VCaP (cell line): ENCODE measurements around the gene EID3.
A peak's percentile ranks its signal among the peaks of the same experiment; 100 is the strongest.

Source experiments
- H3K27ac ChIP-seq: fragments of 450-650 bp; 2 replicates; pipeline ENCODE4 v1.5.1; 2017
- CTCF ChIP-seq: fragments of 450-650 bp; conservative IDR thresholded peaks from 2 replicates; pipeline ENCODE4 v1.5.1; 2017; ENCODE audit warnings: mild to moderate bottlenecking, moderate library complexity

EID3 gene

GRCh38 chr12:104297477-104298113 lies 5.9 kb upstream of the EID3 start:
- H3K27ac ChIP-seq: peak overlapping the region; percentile 0; the same call in 1 of the 2 replicates
- TF ChIP-seq CTCF: no peak

- peak overlapping the region; percentile 44 for H3K27ac ChIP-seq
- no peak for TF ChIP-seq CTCF
These were observed 3.6 kb upstream of the EID3 start for GRCh38 chr12:104299842-104300481.

DNA sequence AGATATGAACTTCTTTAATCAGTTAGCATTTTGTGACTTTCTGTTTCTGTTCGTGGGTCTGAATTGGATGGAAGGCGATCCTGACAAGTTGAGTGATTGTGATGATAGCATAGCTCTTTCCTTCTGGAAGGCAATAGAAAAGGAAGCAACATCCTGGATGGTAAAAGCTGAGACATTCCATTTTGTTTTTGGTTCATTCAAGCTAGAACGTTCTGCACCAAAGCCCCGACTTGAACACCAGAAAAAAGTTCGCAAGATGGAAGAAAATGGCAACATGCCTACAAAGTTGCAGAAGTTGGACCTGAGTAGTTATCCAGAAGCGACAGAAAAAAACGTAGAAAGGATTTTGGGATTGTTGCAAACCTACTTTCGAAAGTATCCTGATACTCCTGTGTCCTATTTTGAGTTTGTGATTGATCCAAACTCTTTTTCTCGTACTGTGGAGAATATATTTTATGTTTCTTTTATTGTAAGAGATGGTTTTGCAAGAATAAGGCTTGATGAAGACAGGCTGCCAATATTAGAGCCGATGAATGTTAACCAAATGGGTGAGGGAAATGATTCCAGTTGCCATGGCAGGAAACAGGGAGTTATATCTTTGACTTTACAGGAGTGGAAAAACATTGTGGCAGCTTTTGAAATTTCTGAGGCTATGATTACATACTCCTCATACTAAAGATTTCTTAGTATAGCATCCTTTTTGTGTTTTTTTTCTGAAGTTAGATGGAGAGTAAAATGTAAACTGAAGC lies 896 bp downstream of the EID3 start:
- no peak overlapping the region for H3K27ac ChIP-seq
- no peak for TF ChIP-seq CTCF

DNA sequence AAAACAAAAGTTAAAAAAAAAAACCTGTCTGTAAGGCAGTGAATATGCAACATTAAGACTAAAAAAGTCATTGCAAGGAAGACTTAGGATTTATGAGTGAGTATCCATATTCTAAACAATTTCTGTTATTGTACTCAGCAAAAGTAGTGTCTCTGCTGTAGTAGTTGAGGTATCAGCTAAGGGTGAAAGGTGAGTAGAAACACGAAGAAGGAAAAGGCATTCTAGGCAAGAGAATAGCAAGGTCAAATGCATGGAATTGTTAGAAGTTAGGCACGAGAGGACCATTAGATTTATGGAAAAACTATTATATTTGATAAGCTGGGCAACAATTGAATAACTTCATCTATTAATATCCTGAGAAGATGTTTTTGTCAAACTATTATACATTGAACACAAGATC lies 1.8 kb downstream of the EID3 start:
- H3K27ac ChIP-seq: no peak overlapping the region
- no peak for TF ChIP-seq CTCF

GRCh38 chr12:104306376-104306775 lies 2.8 kb downstream of the EID3 start:
- TF ChIP-seq CTCF: no peak
- no peak overlapping the region for H3K27ac ChIP-seq

DNA sequence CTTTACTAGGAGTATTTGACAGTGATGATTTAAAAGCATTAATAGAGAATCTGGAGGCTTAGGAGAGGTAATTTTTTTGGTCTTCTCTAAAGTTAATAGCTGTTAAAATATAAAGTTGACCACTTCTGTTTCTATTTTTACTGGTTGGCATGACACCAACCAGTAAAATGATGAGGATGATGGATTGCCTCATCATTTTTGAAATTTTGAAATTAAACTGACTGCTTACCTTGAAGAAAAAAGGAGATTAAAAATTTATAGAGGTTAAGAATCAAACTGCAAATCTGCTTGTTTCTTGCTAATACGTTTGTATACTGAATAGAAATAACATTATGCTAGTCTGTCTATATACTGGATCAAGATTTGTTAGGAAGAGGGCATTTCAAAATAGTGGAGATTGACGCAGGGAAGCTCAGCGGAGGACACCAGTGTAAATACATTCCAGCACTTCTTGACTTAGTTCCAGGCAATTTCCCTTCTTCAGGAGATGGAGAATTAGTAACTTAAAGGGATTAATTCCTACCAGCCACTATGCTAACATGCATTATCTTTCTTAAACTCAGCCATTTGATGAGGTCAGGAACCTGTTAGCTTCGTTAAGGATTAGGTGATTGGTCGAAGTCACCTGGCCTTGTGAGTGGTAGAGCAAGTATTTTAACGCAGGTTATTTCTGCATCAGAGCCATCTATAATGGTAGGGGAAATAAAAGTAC lies 3.6 kb downstream of the EID3 start:
- no peak for TF ChIP-seq CTCF
- H3K27ac ChIP-seq: no peak overlapping the region

- TF ChIP-seq CTCF: no peak
- no peak overlapping the region for H3K27ac ChIP-seq
These were observed 4.1 kb downstream of the EID3 start for GRCh38 chr12:104307655-104308000.
